Vagina (tissue), 2 donors: ENCODE data around the gene CRTC3. TPM values are rescaled to one million over a fixed set of nuclear protein-coding genes. Genes with fewer than 3 reads are reported as not detected.

ENCODE experiments used
- DNase-seq, 2 donors: peaks; one replicate each; pipeline ENCODE4 v3.0.0-alpha.2; 2017; ENCODE audit errors: extremely low spot score in 2 of 2
- H3K27ac ChIP-seq: fragments of 200-600 bp; sonication (generic); one replicate; pipeline ENCODE4 v1.5.1; 2019
- H3K27me3 ChIP-seq: fragments of 200-600 bp; sonication (generic); one replicate; pipeline ENCODE4 v1.5.1; 2019
- H3K36me3 ChIP-seq, 2 donors: fragments of 200-600 bp; sonication (generic); one replicate each; pipeline ENCODE4 v1.5.1; 2017 to 2019
- H3K4me1 ChIP-seq: fragments of 200-600 bp; sonication (generic); one replicate; pipeline ENCODE4 v1.5.1; 2019
- H3K4me3 ChIP-seq, 2 donors: fragments of 200-600 bp; sonication (generic); 1 replicate in 1 of 2; 2 replicates in 1 of 2; pipeline ENCODE4 v1.5.1; 2016 to 2019
- H3K9me3 ChIP-seq: fragments of 200-600 bp; sonication (generic); one replicate; pipeline ENCODE4 v1.5.1; 2019
- POLR2A ChIP-seq, 2 donors: fragments of 450-650 bp; IDR thresholded peaks; one replicate each; pipeline ENCODE4 v1.6.1; 2017; ENCODE audit warnings: antibody characterized with exemption in 2 of 2, mild to moderate bottlenecking in 2 of 2, moderate library complexity in 2 of 2
- POLR2AphosphoS5 ChIP-seq, 2 donors: sonication (generic); formaldehyde crosslinking; IDR thresholded peaks; one replicate each; pipeline ENCODE4 v1.9.0; 2017; ENCODE audit warnings: antibody characterized with exemption in 2 of 2, mild to moderate bottlenecking in 2 of 2, low read depth in 1 of 2; ENCODE audit not compliant: insufficient read depth in 1 of 2
- intact Hi-C: fragments of 100-400 bp; cut with DNase I; formaldehyde crosslinking; loops from one replicate; pipeline ENCODE4 v1.15.1; 2023
- total RNA-seq: library from RNA; depleted of rRNA; stranded (reverse); fragments of >200 nt; gene quantifications from one replicate; pipeline ENCODE4 v1.2.3, GENCODE V29; 2016
- TF ChIP-seq, protein P1 (sequence below), 3 experiments: fragments of 450-650 bp in 2 of 3; fragments of 200-600 bp in 1 of 3; sonication (generic) in 1 of 3; IDR thresholded peaks; one replicate each; pipeline ENCODE4 v1.5.1; 2017 to 2019; ENCODE audit warnings: antibody characterized with exemption in 3 of 3, mild to moderate bottlenecking in 2 of 3, moderate library complexity in 2 of 3

CRTC3 gene
- total RNA-seq, 1 donor from 2014 or later, result 43.5 TPM

DNA sequence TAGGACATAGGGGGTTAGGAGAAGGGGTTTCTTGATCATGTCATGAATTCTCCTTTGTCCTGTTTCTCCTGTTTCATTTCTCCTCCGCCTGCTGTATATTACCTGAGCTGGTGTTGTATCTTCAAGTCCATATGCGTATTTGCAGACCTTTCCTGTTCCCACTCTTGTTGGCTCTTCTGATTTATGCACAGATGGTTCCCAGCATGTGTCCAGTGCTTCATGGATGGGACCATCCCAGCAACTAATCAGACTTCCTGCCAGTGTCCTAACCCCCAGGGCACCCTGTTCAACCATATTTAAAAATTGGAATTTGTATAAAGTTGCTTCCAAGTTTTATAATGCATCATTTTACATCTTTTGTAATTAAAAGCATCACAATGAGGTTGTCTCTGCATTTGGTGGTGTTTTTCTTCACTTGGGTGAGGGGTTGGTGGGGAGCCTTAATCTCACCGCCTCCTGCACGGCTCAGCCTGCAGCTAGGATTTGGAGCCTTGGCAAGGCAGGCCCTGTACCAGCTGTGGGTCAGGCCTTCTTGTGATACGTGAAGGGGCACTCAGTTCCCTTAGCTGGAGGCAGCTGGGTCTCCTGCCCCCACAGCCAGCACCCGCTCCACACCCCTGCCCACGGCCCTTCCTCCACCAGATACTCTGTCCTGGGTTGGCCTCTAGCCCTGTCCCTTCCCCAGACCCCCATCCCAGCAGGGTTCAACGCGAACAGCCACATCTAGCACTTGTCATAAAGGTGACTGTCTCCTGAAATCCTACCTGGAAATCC, 115.4 kb downstream of the CRTC3 start:
- no peak for DNase-seq
- Histone ChIP-seq H3K9me3 (no peaks in the 10 kb centered on the region), H3K4me3 (no peak overlapping the region), H3K27me3 (no peaks in the 10 kb centered on the region), H3K27ac (no peak overlapping the region), H3K4me1 (peaks cover 10% of the 10 kb centered on the region), H3K36me3 (peaks cover 0 to 37% of the 10 kb centered on the region in 2 donors)
- TF ChIP-seq, protein P1, sequence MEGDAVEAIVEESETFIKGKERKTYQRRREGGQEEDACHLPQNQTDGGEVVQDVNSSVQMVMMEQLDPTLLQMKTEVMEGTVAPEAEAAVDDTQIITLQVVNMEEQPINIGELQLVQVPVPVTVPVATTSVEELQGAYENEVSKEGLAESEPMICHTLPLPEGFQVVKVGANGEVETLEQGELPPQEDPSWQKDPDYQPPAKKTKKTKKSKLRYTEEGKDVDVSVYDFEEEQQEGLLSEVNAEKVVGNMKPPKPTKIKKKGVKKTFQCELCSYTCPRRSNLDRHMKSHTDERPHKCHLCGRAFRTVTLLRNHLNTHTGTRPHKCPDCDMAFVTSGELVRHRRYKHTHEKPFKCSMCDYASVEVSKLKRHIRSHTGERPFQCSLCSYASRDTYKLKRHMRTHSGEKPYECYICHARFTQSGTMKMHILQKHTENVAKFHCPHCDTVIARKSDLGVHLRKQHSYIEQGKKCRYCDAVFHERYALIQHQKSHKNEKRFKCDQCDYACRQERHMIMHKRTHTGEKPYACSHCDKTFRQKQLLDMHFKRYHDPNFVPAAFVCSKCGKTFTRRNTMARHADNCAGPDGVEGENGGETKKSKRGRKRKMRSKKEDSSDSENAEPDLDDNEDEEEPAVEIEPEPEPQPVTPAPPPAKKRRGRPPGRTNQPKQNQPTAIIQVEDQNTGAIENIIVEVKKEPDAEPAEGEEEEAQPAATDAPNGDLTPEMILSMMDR (IDR thresholded peaks at IDR 0.05), result no peak
- TF ChIP-seq POLR2A (IDR thresholded peaks at IDR 0.05) (no peak), POLR2AphosphoS5 (IDR thresholded peaks at IDR 0.05; ENCODE audit: insufficient read depth in 1 of 2, low read depth in 1 of 2) (no peak)
- intact Hi-C loops, result loop anchor here (5.0 kb wide), 1 partner anchor 47 kb away; no protein-coding TSS in a partner anchor

DNA sequence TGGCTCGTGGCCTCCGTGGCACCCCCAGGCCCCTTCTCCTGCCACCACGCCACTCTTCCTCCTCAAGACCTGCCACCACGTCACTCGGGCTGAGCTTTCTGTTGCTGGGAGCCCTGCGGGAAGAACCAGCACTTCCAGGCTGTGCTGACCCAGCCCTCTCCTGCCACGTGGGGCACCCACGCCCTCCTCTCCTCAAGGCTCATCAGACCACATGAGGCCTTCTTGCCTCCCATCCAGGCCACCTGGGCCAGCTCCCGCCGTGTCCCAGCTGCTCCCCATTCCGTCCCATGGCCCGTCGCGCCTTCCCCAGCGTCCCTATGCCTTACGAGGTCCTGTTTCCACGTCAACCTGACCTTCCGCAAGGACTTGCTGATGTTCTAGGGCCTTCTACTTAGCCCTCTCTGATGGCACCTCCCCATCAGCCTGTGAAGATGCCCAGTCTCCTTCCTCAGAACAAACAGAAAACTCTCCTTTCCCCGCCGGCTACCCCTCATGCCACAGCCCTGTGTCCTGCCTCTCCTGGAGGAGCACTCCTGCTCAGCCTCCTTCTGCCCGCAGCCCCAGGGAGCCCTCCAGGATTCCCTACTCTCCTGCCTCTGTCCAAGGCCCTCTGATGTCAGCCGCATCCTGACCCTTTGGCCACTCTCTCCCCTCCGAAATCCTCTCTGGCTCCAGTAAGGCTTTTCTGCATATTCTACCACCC, 116.3 kb downstream of the CRTC3 start:
- H3K4me3 ChIP-seq, result no peak overlapping the region
- H3K4me1 ChIP-seq, result peaks cover 10% of the 10 kb centered on the region
- no peaks in the 10 kb centered on the region for H3K9me3 ChIP-seq
- peaks cover 0 to 29% of the 10 kb centered on the region in 2 donors for H3K36me3 ChIP-seq
- TF ChIP-seq POLR2A (IDR thresholded peaks at IDR 0.05) (no peak), POLR2AphosphoS5 (IDR thresholded peaks at IDR 0.05; ENCODE audit: insufficient read depth in 1 of 2, low read depth in 1 of 2) (no peak)
- TF ChIP-seq, protein P1 (IDR thresholded peaks at IDR 0.05), result no peak
- intact Hi-C loops, result loop anchor here (5.0 kb wide), 1 partner anchor 46 kb away; no protein-coding TSS in a partner anchor
- no peak for DNase-seq
- no peaks in the 10 kb centered on the region for H3K27me3 ChIP-seq
- no peak overlapping the region for H3K27ac ChIP-seq

DNA sequence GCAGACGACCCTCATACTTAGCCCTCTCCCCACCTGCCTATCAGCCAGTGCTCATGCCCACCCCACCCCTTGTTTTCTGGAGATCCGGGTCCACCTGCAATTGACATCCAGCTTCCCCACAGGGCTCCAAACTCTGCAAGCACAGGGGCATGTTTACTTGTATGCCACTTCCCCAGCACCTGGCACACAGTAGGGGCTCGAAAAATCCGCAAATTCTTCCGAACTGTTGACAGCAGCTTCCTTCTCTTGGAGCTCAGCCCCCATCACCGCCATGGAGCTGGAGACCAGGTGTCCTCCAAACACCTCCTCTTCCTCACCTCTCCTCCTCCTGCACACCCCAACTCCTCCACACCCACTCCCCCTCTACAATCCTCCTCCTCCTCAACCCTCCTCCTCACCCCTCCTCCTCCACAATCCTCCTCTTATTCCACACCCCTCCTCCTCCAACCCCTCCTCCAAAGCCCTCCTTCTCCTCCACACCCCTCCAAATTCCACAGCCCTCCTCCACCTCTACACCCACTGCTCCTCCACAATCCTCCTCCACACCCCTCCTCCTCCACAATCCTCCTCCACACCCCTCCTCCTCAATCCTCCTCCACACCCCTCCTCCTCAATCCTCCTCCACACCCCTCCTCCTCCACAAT, 117.1 kb downstream of the CRTC3 start:
- no peaks in the 10 kb centered on the region for H3K9me3 ChIP-seq
- H3K27ac ChIP-seq, result no peak overlapping the region
- DNase-seq, result no peak
- H3K4me3 ChIP-seq, result no peak overlapping the region
- H3K4me1 ChIP-seq, result peaks cover 10% of the 10 kb centered on the region
- intact Hi-C loops, result loop anchor here (5.0 kb wide), 1 partner anchor 46 kb away; no protein-coding TSS in a partner anchor
- no peaks in the 10 kb centered on the region for H3K27me3 ChIP-seq
- H3K36me3 ChIP-seq, result peaks cover 0 to 21% of the 10 kb centered on the region in 2 donors
- TF ChIP-seq POLR2AphosphoS5 (IDR thresholded peaks at IDR 0.05; ENCODE audit: insufficient read depth in 1 of 2, low read depth in 1 of 2), result no peak
- no peak for TF ChIP-seq POLR2A (IDR thresholded peaks at IDR 0.05)
- TF ChIP-seq, protein P1 (IDR thresholded peaks at IDR 0.05), result no peak

DNA sequence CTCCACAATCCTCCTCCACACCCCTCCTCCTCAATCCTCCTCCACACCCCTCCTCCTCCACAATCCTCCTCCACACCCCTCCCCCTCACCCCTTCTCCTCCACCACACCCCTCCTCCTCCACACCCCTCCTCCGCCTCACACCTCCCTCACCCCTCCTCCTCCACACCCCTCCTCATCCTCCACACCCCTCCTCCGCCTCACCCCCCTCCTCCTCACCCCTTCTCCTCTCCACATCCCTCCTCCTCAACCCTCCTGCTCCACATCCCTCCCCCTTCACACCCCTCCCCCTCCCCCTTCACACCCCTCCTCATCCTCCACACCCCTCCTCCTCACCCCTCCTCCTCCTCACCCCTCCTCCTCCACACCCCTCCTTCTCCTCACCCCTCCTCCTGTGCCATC, 117.6 kb downstream of the CRTC3 start:
- H3K27ac ChIP-seq, result no peak overlapping the region
- H3K9me3 ChIP-seq, result no peaks in the 10 kb centered on the region
- H3K36me3 ChIP-seq, result peaks cover 0 to 16% of the 10 kb centered on the region in 2 donors
- DNase-seq, result no peak
- no peak overlapping the region for H3K4me3 ChIP-seq
- TF ChIP-seq POLR2AphosphoS5 (IDR thresholded peaks at IDR 0.05; ENCODE audit: insufficient read depth in 1 of 2, low read depth in 1 of 2), result no peak
- no peak for TF ChIP-seq POLR2A (IDR thresholded peaks at IDR 0.05)
- TF ChIP-seq, protein P1 (IDR thresholded peaks at IDR 0.05), result no peak
- no peaks in the 10 kb centered on the region for H3K27me3 ChIP-seq
- peaks cover 10% of the 10 kb centered on the region for H3K4me1 ChIP-seq
- intact Hi-C loops, result loop anchor here (5.0 kb wide), 1 partner anchor 45 kb away; no protein-coding TSS in a partner anchor
